Measurements from ENCODE around the gene SLC41A2. TPM values are rescaled to one million over a fixed set of nuclear protein-coding genes. Genes with fewer than 3 reads are reported as not detected.
"Not testable (repeated sequence)": the region's sequence is repeated elsewhere in the genome, so short reads cannot be mapped to it uniquely, and the experiment has no call there.

SLC41A2 gene
- total RNA-seq, 3 donors from 2014 or later, result 63.2 to 106 (median 69.8) TPM

DNA sequence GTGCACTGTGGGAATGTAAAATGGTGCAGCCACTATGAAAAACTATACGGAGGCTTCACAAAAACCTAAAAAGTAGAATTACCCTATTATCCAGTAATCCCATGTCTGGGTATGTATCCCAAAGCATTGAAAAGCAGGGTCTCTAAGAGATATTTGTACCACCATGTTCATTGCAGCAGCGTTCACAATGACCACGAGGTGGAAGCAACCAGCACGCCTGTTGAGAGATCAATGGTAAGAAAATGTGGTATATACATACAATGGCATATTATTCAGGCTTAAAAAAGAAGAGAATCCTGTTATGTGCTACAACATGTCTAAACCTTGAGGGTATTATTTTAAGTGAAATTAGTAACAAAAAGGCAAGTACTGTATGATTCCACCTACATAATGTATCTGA is 27.1 kb upstream of the SLC41A2 start:
- intact Hi-C loops (cut with DNase I, micrococcal nuclease), result no loop called here
- H3K4me3 ChIP-seq, result no peak overlapping the region
- DNase-seq, result no peak

DNA sequence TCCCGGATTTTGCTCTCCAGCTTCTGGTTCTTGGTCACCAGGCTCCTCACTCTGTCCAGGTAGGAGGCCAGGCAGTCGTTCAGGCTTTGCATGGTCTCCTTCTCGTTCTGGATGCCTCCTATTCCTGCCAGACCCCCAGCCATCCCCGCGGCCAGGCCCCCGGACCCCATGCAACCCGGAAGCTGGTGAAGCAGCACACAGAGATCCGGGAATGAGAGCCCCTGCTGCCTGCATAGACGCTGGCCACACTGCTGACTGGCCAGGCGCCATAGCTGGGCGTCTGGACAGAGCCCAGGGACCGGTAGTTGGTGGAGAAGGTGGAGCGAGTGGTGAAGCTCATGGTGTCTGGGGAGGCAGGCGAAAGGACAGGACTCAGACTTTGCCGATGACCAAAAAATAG is 19.6 kb upstream of the SLC41A2 start:
- H3K36me3 ChIP-seq (ENCODE audit: low read depth); H3K4me1 ChIP-seq (ENCODE audit: low read depth); H3K4me3 ChIP-seq; intact Hi-C loops (cut with DNase I, micrococcal nuclease); ATAC-seq; H3K9me3 ChIP-seq; DNase-seq: not testable (repeated sequence)

More for the DNA sequence above, 27.1 kb upstream of the SLC41A2 start:
- no peaks in the 10 kb centered on the region for H3K9me3 ChIP-seq
- H3K4me1 ChIP-seq (ENCODE audit: low read depth), result peaks cover 11% of the 10 kb centered on the region
- TF ChIP-seq, protein P1, sequence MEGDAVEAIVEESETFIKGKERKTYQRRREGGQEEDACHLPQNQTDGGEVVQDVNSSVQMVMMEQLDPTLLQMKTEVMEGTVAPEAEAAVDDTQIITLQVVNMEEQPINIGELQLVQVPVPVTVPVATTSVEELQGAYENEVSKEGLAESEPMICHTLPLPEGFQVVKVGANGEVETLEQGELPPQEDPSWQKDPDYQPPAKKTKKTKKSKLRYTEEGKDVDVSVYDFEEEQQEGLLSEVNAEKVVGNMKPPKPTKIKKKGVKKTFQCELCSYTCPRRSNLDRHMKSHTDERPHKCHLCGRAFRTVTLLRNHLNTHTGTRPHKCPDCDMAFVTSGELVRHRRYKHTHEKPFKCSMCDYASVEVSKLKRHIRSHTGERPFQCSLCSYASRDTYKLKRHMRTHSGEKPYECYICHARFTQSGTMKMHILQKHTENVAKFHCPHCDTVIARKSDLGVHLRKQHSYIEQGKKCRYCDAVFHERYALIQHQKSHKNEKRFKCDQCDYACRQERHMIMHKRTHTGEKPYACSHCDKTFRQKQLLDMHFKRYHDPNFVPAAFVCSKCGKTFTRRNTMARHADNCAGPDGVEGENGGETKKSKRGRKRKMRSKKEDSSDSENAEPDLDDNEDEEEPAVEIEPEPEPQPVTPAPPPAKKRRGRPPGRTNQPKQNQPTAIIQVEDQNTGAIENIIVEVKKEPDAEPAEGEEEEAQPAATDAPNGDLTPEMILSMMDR (IDR thresholded peaks at IDR 0.05), result no peak
- no peaks in the 10 kb centered on the region for H3K36me3 ChIP-seq (ENCODE audit: low read depth)
- ATAC-seq, result no peak

DNA sequence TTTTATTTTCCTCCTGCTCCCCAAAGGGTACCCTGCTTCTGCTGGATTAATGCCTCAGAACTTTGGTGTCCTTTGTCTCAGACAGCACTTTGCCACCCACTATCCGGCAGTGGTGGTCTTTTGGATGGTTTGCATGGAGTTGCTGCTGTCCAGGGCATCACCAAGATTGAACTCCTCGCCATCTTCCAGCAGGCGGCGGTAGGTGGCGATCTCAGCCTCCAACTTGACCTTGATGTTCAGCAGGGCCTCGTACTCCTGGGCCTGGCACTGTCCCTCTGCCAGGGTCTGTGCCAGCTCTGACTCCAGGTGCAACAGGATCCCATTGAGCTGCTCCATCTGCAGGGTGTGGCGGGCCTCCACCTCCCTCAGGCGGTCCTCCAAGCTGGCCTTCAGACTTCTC is 18.6 kb upstream of the SLC41A2 start:
- H3K9me3 ChIP-seq, result no peaks in the 10 kb centered on the region
- TF ChIP-seq, protein P1 (IDR thresholded peaks at IDR 0.05), result no peak
- intact Hi-C loops (cut with DNase I, micrococcal nuclease), result no loop called here
- DNase-seq (no peak), ATAC-seq (no peak)
- no peak overlapping the region for H3K4me3 ChIP-seq
- no peaks in the 10 kb centered on the region for H3K36me3 ChIP-seq (ENCODE audit: low read depth)
- H3K4me1 ChIP-seq (ENCODE audit: low read depth), result no peaks in the 10 kb centered on the region

DNA sequence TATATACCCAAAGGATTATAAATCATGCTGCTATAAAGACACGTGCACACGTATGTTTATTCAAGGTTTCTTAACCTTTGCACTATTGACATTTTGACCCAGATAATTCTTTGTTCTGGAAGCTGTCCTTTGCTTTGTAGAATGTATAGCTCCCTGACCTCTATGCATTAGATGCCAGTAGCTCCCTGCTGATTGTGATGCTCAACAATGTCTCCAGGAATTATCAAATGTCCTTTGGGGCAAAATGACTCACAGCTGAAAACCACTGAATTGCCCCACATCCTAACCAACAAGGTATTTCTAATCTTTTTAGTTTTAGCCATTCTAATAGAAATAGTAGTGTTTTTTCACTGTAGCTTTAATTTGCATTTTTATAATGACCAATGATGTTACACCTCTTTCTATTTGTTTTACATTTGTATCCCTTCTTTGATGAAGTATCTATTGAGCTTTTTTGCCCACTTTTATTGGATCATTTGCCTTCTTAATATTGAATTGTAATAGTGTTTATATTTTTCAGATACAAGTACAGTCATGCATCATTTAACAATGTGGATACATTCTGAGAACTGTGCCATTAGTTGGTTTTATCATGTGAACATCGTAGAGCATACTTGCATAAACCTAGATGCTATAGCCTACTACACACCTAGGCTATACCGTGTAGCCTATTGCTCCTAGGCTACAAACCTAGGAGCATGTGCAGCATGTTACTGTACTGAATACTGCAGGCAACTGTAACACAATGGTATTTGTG is 17.7 kb upstream of the SLC41A2 start:
- TF ChIP-seq, protein P1 (IDR thresholded peaks at IDR 0.05), result no peak
- intact Hi-C loops (cut with DNase I, micrococcal nuclease), result no loop called here

DNA sequence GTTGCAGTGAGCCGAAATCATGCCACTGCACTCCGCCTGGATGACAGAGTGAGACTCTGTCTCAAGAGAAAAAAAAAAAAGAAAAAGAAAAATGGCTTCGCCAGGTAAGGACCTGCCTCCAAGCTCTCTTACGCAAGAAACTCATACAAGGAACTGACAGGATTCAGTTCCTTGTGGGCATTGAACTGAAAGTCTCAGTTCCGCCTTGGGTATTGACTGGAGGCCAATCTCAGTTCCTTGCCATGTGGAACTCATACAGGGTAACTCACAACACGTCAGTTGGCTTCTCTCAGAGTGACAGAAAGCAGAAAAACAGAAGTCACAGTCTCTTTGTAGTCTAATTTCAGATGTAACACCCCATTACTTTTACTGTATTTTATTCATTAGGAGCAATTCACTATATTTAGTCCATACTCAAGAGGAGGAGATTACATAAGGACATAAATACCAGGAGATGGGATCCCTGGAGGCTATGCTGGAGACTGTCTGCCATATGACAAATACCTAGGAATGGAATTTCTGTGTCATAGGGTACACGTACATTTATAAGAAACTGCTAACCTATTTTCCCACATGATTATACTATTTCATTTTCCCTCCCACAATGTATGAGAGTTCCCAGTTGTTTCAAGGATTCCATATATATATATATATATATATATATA is 16.7 kb upstream of the SLC41A2 start:
- ATAC-seq, result peak; percentile 79
- no peaks in the 10 kb centered on the region for H3K9me3 ChIP-seq

More for the DNA sequence above, 17.7 kb upstream of the SLC41A2 start:
- Histone ChIP-seq H3K36me3 (ENCODE audit: low read depth) (no peaks in the 10 kb centered on the region), H3K4me1 (ENCODE audit: low read depth) (no peaks in the 10 kb centered on the region), H3K9me3 (no peaks in the 10 kb centered on the region), H3K4me3 (no peak overlapping the region)
- DNase-seq, result no peak
- no peak for ATAC-seq

DNA sequence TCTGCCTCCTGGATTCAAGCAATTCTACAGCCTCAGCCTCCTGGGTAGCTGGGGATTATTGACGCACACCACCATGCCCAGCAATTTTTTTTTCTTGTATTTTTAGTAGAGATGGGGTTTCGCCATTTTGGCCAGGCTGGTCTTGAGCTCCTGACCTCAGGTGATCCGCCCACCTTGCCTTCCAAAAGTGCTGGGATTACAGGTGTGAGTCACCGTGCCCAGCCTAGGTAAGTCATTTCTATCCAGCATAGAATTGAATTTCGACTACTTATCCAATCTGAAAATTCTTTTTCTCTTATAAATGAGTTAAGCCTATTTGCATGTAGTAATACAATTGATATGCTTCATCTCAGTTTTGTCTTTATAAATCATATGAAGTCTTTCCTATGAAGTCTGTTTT is 15.2 kb upstream of the SLC41A2 start:
- TF ChIP-seq, protein P1 (IDR thresholded peaks at IDR 0.05), result no peak
- Histone ChIP-seq H3K36me3 (ENCODE audit: low read depth) (no peaks in the 10 kb centered on the region), H3K4me3 (no peak overlapping the region), H3K4me1 (ENCODE audit: low read depth) (no peaks in the 10 kb centered on the region), H3K9me3 (no peaks in the 10 kb centered on the region)
- DNase-seq (no peak), ATAC-seq (no peak)
- intact Hi-C loops (cut with DNase I, micrococcal nuclease), result no loop called here

More for the DNA sequence above, 16.7 kb upstream of the SLC41A2 start:
- Histone ChIP-seq H3K4me1 (ENCODE audit: low read depth) (no peaks in the 10 kb centered on the region), H3K36me3 (ENCODE audit: low read depth) (no peaks in the 10 kb centered on the region), H3K4me3 (no peak overlapping the region)
- TF ChIP-seq, protein P1 (IDR thresholded peaks at IDR 0.05), result no peak
- no peak for DNase-seq
- intact Hi-C loops (cut with DNase I, micrococcal nuclease), result no loop called here
